DMS 273 treated with DMSO at 0.1 percent for 48 hours (cell line): Measurements from ENCODE around the gene PNPT1.
"Not testable (repeated sequence)": the region's sequence is repeated elsewhere in the genome, so short reads cannot be mapped to it uniquely, and the experiment has no call there.

Experiments
- DNase-seq: peaks from one replicate; lab custom pipeline; 2025; lab: John Stamatoyannopoulos, UW

Gene PNPT1

DNA sequence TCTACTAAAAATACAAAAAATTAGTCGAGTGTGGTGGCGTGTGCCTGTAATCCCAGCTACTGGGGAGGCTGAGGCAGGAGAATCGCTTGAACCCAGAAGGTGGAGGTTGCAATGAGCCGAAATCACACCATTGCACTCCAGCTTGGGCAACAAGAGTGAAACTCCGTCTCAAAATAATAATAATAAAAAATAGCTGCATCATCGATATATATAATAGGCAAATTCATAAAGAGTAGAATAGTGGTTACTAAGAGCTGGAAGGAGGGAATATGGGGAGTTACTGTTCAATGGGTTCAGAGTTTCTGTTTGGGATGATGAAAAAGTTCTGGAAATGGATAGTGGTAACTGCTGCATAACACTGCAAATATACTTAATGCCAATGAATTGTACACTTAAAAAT, 96.8 kb downstream of the PNPT1 start:
- not testable (repeated sequence) for DNase-seq

DNA sequence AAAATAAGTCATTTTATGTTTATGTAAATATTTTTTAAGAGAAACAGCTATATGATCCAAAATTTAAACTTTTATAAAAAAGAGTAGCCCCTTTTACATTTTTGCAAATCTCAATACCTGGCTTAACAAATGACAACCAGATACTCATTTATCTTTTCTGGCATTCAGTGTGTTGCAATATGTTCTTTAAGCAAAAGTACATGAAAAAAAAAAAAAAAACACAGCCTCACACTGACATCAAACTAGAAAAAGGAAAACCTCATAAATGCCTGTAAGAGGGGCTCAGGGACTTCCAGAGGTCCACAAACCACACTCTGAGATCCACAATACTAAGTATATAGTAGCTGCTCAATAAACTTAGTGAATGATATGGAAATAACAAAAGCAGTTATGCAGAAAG, 98.1 kb downstream of the PNPT1 start:
- no peak for DNase-seq

GRCh38 chr2:55592130-55592529, 101.5 kb downstream of the PNPT1 start:
- no peak for DNase-seq

GRCh38 chr2:55590810-55591440, 102.7 kb downstream of the PNPT1 start:
- no peak for DNase-seq

GRCh38 chr2:55585451-55586080, 108.1 kb downstream of the PNPT1 start:
- no peak for DNase-seq
